ENCODE data around the gene CCN5. TPM values are rescaled to one million over a fixed set of nuclear protein-coding genes. Genes with fewer than 3 reads are reported as not detected.

Gene CCN5
- total and polyA plus RNA-seq, 2 of the 13 experiments (the other 11 are each of a cell fraction or from before 2014, with no cell fraction given) = 0.12 TPM; not detected in 1

- TF ChIP-seq RERE (CRISPR knock-in tag; IDR thresholded peaks at IDR 0.05; ENCODE audit: low read depth) (no peak), ZBTB8A (CRISPR knock-in tag; IDR thresholded peaks at IDR 0.05; ENCODE audit: borderline replicate concordance, low read depth) (no peak), DNMT3B (CRISPR knock-in tag; conservative IDR thresholded peaks at IDR 0.05) (no peak), ZNF605 (CRISPR knock-in tag; IDR thresholded peaks at IDR 0.05) (no peak), GATAD1 (CRISPR knock-in tag; IDR thresholded peaks at IDR 0.05) (no peak), ZNF260 (CRISPR knock-in tag; IDR thresholded peaks at IDR 0.05; ENCODE audit: borderline replicate concordance, low read depth) (no peak), CTCF (CRISPR knock-in tag; IDR thresholded peaks at IDR 0.05) (peak; percentile 85), GMEB2 (CRISPR knock-in tag; IDR thresholded peaks at IDR 0.05; ENCODE audit: low read depth) (no peak), ZBTB25 (CRISPR knock-in tag; IDR thresholded peaks at IDR 0.05) (no peak), YEATS2 (CRISPR knock-in tag; IDR thresholded peaks at IDR 0.05; ENCODE audit: borderline replicate concordance) (no peak), GABPB1 (CRISPR knock-in tag; IDR thresholded peaks at IDR 0.05) (0 out of 2 replicates have a peak, but pooled peaks have one; percentile 20), NR1H2 (CRISPR knock-in tag; IDR thresholded peaks at IDR 0.05; ENCODE audit: borderline replicate concordance, low read depth) (no peak), REPIN1 (CRISPR knock-in tag; IDR thresholded peaks at IDR 0.05; ENCODE audit: borderline replicate concordance, low read depth) (peak; percentile 57; the same call in 1 of the 2 replicates), ZBTB44 (CRISPR knock-in tag; IDR thresholded peaks at IDR 0.05) (no peak), SMC3 (IDR thresholded peaks at IDR 0.05; ENCODE audit: low read length) (peak; percentile 77; the same call in 1 of the 2 replicates), ZNF75D (CRISPR knock-in tag; IDR thresholded peaks at IDR 0.05; ENCODE audit: borderline replicate concordance) (no peak), RFX5 (IDR thresholded peaks at IDR 0.05; ENCODE audit: low read depth, low read length) (no peak)
These were observed 31.7 kb upstream of the CCN5 start (continued) for GRCh38 chr20:44683263-44684046.
